ENCODE measurements around the gene CMA1.

GRCh38 chr14:24504425-24504950 is 3.6 kb downstream of the CMA1 start:
- no peak for TF ChIP-seq CTCF (IDR thresholded peaks at IDR 0.05)
- no peak for TF ChIP-seq REST (IDR thresholded peaks at IDR 0.05; ENCODE audit: insufficient read depth in 1 of 2, low read depth in 2 of 2, low read length in 1 of 2)
- TF ChIP-seq POLR2AphosphoS5 (IDR thresholded peaks at IDR 0.05; ENCODE audit: low read depth, low read length) = no peak
- TF ChIP-seq TCF7L2 (IDR thresholded peaks at IDR 0.05; ENCODE audit: low read depth, low read length) = no peak
